Prostate gland (tissue), 2 donors: ENCODE results near the gene GNG8. TPM values are rescaled to one million over a fixed set of nuclear protein-coding genes. Genes with fewer than 3 reads are reported as not detected.

ENCODE experiments used
- DNase-seq: peaks from one replicate; pipeline ENCODE4 v3.0.0-alpha.2; 2019; ENCODE audit warnings: low spot score
- H3K27ac ChIP-seq, 2 donors: fragments of 200-600 bp; sonication (generic); 2 replicates each; pipeline ENCODE4 v1.5.1; 2017 to 2019
- H3K27me3 ChIP-seq: fragments of 200-600 bp; sonication (generic); replicated peaks from 2 replicates; pipeline ENCODE4 v1.5.1; 2019; ENCODE audit not compliant: insufficient read depth
- H3K36me3 ChIP-seq, 2 donors: fragments of 200-600 bp; sonication (generic); 1 replicate in 1 of 2; 2 replicates in 1 of 2; pipeline versions ENCODE4 v1.5.1 to v1.8.1; 2017 to 2019
- H3K4me1 ChIP-seq: fragments of 200-600 bp; sonication (generic); replicated peaks from 2 replicates; pipeline ENCODE4 v1.5.1; 2019
- H3K4me3 ChIP-seq, 2 donors: fragments of 200-600 bp; sonication (generic); 2 replicates each; pipeline ENCODE4 v1.5.1; 2017 to 2019
- H3K9me3 ChIP-seq: fragments of 200-600 bp; sonication (generic); 2 replicates; pipeline ENCODE4 v1.5.1; 2017
- POLR2A ChIP-seq: fragments of 450-650 bp; IDR thresholded peaks from one replicate; pipeline ENCODE4 v1.6.1; 2016; ENCODE audit warnings: antibody characterized with exemption, mild to moderate bottlenecking
- POLR2AphosphoS5 ChIP-seq: sonication (generic); formaldehyde crosslinking; IDR thresholded peaks from one replicate; pipeline ENCODE4 v1.6.1; 2017; ENCODE audit warnings: antibody characterized with exemption
- WGBS: methylation state at CpG from one replicate; pipeline ENCODE4 v1.1.5; 2018; 5-methylcytosine and 5-hydroxymethylcytosine counted together
- intact Hi-C: fragments of 100-400 bp; cut with DNase I; formaldehyde crosslinking; loops from one replicate; pipeline ENCODE4 v1.14.2; 2022
- total RNA-seq, 2 donors: library from RNA; depleted of rRNA; stranded (reverse); fragments of >200 nt; gene quantifications; one replicate each; pipeline ENCODE4 v1.1.0, GENCODE V29; 2016
- TF ChIP-seq, protein P1 (sequence below), 4 experiments: fragments of 200-600 bp in 2 of 4; fragments of 450-650 bp in 2 of 4; sonication (generic) in 2 of 4; IDR thresholded peaks; 1 replicate in 3 of 4; 2 replicates in 1 of 4; pipeline ENCODE4 v1.5.1; 2016 to 2019; ENCODE audit warnings: antibody characterized with exemption in 4 of 4, mild to moderate bottlenecking in 2 of 4, moderate library complexity in 2 of 4

Gene GNG8
- total RNA-seq, 2 donors from 2014 or later, result not detected

GRCh38 chr19:46600384-46601317, 35.4 kb downstream of the GNG8 start:
- H3K4me1 ChIP-seq, result peaks cover 3% of the 10 kb centered on the region
- peak overlapping the region; percentile 93 to 97 for H3K27ac ChIP-seq
- no peaks in the 10 kb centered on the region for H3K9me3 ChIP-seq
- DNase-seq, result peak; percentile 97
- no peaks in the 10 kb centered on the region for H3K36me3 ChIP-seq
- H3K27me3 ChIP-seq, result no peaks in the 10 kb centered on the region
- under 1% methylated on average over 73 of the region's 93 CpGs for WGBS
- intact Hi-C loops, result no loop called here
- H3K4me3 ChIP-seq, result peak overlapping the region; percentile 99 to 100
- peak; percentile 14 for TF ChIP-seq POLR2A
- TF ChIP-seq POLR2AphosphoS5, result peak; percentile 95
- TF ChIP-seq, protein P1, sequence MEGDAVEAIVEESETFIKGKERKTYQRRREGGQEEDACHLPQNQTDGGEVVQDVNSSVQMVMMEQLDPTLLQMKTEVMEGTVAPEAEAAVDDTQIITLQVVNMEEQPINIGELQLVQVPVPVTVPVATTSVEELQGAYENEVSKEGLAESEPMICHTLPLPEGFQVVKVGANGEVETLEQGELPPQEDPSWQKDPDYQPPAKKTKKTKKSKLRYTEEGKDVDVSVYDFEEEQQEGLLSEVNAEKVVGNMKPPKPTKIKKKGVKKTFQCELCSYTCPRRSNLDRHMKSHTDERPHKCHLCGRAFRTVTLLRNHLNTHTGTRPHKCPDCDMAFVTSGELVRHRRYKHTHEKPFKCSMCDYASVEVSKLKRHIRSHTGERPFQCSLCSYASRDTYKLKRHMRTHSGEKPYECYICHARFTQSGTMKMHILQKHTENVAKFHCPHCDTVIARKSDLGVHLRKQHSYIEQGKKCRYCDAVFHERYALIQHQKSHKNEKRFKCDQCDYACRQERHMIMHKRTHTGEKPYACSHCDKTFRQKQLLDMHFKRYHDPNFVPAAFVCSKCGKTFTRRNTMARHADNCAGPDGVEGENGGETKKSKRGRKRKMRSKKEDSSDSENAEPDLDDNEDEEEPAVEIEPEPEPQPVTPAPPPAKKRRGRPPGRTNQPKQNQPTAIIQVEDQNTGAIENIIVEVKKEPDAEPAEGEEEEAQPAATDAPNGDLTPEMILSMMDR (IDR thresholded peaks at IDR 0.05), result peak in 1 of 4 experiments; percentile 17

DNA sequence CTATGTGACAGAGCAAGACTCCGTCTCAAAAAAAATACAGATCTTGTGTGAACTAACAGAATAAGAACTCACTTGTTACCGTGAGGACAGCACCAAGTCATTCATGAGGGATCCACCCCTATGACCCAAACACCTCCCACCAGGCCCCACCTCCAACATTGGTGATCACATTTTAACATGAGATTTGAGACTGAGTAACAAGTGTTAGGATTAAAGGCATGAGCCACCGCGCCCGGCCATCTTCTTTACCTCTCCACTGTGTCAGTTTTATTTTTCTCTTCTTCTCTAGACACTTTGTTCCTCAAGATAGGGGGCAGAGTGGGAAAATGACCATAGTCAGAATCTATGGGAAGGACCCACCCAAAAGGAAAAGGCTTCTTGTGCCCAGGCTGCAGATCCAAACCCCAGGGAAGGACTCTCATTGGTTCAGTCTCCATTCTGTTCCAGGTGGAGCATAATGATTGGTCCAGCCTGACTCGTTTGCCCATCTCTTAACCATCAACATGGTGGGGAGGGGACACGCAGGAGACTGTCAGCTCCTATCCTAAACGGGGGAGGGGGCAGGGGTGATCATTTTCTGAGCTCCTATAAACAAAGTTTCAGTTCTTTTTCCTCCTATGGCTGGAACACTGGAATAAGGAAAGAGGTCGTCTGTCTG, 36.2 kb downstream of the GNG8 start:
- H3K9me3 ChIP-seq, result no peaks in the 10 kb centered on the region
- no peaks in the 10 kb centered on the region for H3K36me3 ChIP-seq
- TF ChIP-seq POLR2AphosphoS5, result no peak
- TF ChIP-seq, protein P1 (IDR thresholded peaks at IDR 0.05), result no peak
- TF ChIP-seq POLR2A, result no peak
- WGBS, result 63% methylated on average over 9 of the region's 9 CpGs
- H3K4me3 ChIP-seq, result peak overlapping the region; percentile 99 to 100
- H3K27ac ChIP-seq, result peak overlapping the region; percentile 93 to 97
- no peak for DNase-seq
- H3K4me1 ChIP-seq, result peaks cover 3% of the 10 kb centered on the region
- H3K27me3 ChIP-seq, result no peaks in the 10 kb centered on the region
- intact Hi-C loops, result no loop called here

GRCh38 chr19:46598372-46598917, 37.6 kb downstream of the GNG8 start:
- no peak overlapping the region for H3K4me3 ChIP-seq
- TF ChIP-seq POLR2AphosphoS5 (no peak), POLR2A (no peak)
- TF ChIP-seq, protein P1 (IDR thresholded peaks at IDR 0.05), result no peak
- 93% methylated on average over 4 of the region's 4 CpGs for WGBS
- peaks cover 3% of the 10 kb centered on the region for H3K4me1 ChIP-seq
- no peak for DNase-seq
- H3K36me3 ChIP-seq, result no peaks in the 10 kb centered on the region
- intact Hi-C loops, result no loop called here
- no peaks in the 10 kb centered on the region for H3K9me3 ChIP-seq
- H3K27ac ChIP-seq, result no peak overlapping the region
- H3K27me3 ChIP-seq, result no peaks in the 10 kb centered on the region

- Histone ChIP-seq H3K36me3 (no peaks in the 10 kb centered on the region), H3K4me3 (no peak overlapping the region), H3K27me3 (no peaks in the 10 kb centered on the region), H3K4me1 (no peaks in the 10 kb centered on the region), H3K27ac (no peak overlapping the region), H3K9me3 (no peaks in the 10 kb centered on the region)
- TF ChIP-seq, protein P1 (IDR thresholded peaks at IDR 0.05), result no peak
- no peak for TF ChIP-seq POLR2A
- no peak for TF ChIP-seq POLR2AphosphoS5
- 74% methylated on average over 6 of the region's 6 CpGs for WGBS
- intact Hi-C loops, result no loop called here
- no peak for DNase-seq
Measured at GRCh38 chr19:46596008-46596407, 40.0 kb downstream of the GNG8 start.
